Muscle layer of colon (tissue), 2 donors: ENCODE measurements around the gene SUSD2.

Source experiments
- H3K27ac ChIP-seq: one replicate; pipeline ENCODE4 v1.7.0; 2013; ENCODE audit warnings: low read depth, mild to moderate bottlenecking, low read length, moderate library complexity
- H3K27me3 ChIP-seq, 2 donors: one replicate each; pipeline ENCODE4 v1.7.0; 2013; ENCODE audit warnings: low read length in 2 of 2, mild to moderate bottlenecking in 2 of 2; ENCODE audit not compliant: insufficient read depth in 2 of 2, control insufficient read depth in 1 of 2
- H3K36me3 ChIP-seq: one replicate; pipeline ENCODE4 v1.7.0; 2013; ENCODE audit warnings: mild to moderate bottlenecking, low read length; ENCODE audit not compliant: insufficient read depth
- H3K4me1 ChIP-seq: one replicate; pipeline ENCODE4 v1.7.0; 2013; ENCODE audit warnings: mild to moderate bottlenecking, low read length; ENCODE audit not compliant: insufficient read depth
- H3K4me3 ChIP-seq, 2 donors: one replicate each; pipeline ENCODE4 v1.7.0; 2013; ENCODE audit warnings: low read length in 2 of 2, low read depth in 1 of 2, mild to moderate bottlenecking in 1 of 2, moderate library complexity in 1 of 2
- H3K9ac ChIP-seq: one replicate; pipeline ENCODE4 v1.7.0; 2013; ENCODE audit warnings: low read length
- H3K9me3 ChIP-seq: one replicate; pipeline ENCODE4 v1.7.0; 2013; ENCODE audit warnings: mild to moderate bottlenecking, low read length
- donor health status: abdominal sarcoma.
- donor health status: Adenocarcinoma of cecum.

Gene SUSD2

GRCh38 chr22:24155627-24156140 is 25.6 kb upstream of the SUSD2 start:
- H3K9me3 ChIP-seq: no peaks in the 10 kb centered on the region
- peaks cover 51% of the 10 kb centered on the region for H3K4me1 ChIP-seq
- no peaks in the 10 kb centered on the region for H3K27me3 ChIP-seq
- H3K4me3 ChIP-seq: peak overlapping the region; percentile 84 to 88
- peak overlapping the region; percentile 89 for H3K27ac ChIP-seq
- no peak overlapping the region for H3K9ac ChIP-seq
- H3K36me3 ChIP-seq: no peaks in the 10 kb centered on the region

DNA sequence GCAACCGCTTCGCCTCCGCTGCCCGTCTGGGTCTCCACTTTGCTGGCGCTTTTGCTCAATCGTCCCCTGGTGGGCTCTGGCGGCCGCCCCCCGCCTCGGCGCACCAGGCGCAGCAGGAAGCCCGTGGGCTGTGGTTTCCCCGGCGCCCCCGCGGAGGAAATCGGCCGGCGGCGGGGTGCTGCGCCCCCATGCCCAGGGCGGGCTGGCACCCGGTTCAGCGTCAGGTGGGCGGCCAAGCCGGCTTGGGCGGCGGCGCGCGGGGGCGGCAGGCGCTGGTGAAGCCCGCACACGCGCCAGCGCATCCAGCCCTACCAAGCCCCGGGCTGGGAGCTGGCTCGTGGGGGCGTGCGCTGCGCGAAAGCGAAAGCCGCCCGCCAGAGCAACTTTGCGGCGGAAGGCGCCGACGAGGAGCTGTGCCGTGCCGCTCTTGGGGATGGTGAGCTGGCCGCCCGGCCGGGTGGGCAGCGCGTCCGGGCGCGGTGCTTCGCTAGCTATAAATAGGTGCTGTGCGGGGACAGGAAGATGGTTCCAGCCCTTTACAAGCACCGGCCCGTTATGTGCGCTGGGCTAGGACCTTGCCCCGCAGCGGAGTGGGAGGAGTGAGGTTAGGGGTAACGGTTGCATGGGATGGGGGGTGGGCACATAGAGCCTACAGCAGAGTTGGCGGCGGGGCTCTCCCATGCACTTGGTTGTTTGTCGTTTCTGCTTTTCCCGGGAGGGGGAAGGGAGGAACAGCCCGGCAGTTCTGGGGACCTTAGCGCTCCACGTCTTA is 25.0 kb upstream of the SUSD2 start:
- peaks cover 57% of the 10 kb centered on the region for H3K4me1 ChIP-seq
- peak overlapping the region; percentile 14 for H3K9ac ChIP-seq
- peak overlapping the region; percentile 89 for H3K27ac ChIP-seq

GRCh38 chr22:24156913-24157821 is 24.1 kb upstream of the SUSD2 start:
- H3K36me3 ChIP-seq: peaks cover 1% of the 10 kb centered on the region
- peaks cover 66% of the 10 kb centered on the region for H3K4me1 ChIP-seq
- peak overlapping the region; percentile 89 for H3K27ac ChIP-seq
- H3K27me3 ChIP-seq: no peaks in the 10 kb centered on the region
- peak overlapping the region; percentile 14 for H3K9ac ChIP-seq
- no peaks in the 10 kb centered on the region for H3K9me3 ChIP-seq
- peak overlapping the region; percentile 84 to 88 for H3K4me3 ChIP-seq

More for the DNA sequence above, 25.0 kb upstream of the SUSD2 start:
- H3K9me3 ChIP-seq: no peaks in the 10 kb centered on the region
- H3K4me3 ChIP-seq: peak overlapping the region; percentile 84 to 88
- no peaks in the 10 kb centered on the region for H3K36me3 ChIP-seq
- H3K27me3 ChIP-seq: no peaks in the 10 kb centered on the region

GRCh38 chr22:24157822-24158135 is 23.5 kb upstream of the SUSD2 start:
- Histone ChIP-seq H3K36me3 (peaks cover 4% of the 10 kb centered on the region), H3K4me3 (peak overlapping the region; percentile 84 to 88), H3K9me3 (no peaks in the 10 kb centered on the region), H3K4me1 (peaks cover 72% of the 10 kb centered on the region), H3K27me3 (no peaks in the 10 kb centered on the region), H3K27ac (peak overlapping the region; percentile 89), H3K9ac (no peak overlapping the region)

- no peak overlapping the region for H3K27ac ChIP-seq
- no peaks in the 10 kb centered on the region for H3K9me3 ChIP-seq
- H3K4me1 ChIP-seq: peaks cover 81% of the 10 kb centered on the region
- H3K36me3 ChIP-seq: peaks cover 8% of the 10 kb centered on the region
- H3K27me3 ChIP-seq: no peaks in the 10 kb centered on the region
- H3K9ac ChIP-seq: no peak overlapping the region
- H3K4me3 ChIP-seq: no peak overlapping the region
Observed at GRCh38 chr22:24159650-24160049, 21.6 kb upstream of the SUSD2 start.

DNA sequence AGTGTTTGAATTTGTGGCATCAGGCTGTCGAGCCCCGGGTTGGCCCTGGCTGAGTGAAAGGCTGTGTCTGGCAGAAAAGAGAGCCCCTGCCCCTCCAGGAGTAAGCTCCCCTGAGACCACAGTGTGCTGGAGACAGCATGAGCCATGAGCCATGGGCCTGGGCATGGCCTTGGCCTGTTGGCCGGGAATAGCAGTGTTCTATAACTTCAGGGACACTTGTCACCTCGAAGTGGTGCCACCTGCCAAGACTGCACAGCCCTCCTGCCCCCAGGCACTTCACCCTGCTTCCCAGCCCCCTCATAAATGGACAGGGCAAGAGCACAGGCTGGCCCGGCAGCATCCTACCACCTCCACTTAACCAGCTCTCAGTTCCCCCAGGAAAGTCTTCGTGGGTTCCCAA is 20.7 kb upstream of the SUSD2 start:
- Histone ChIP-seq H3K9me3 (no peaks in the 10 kb centered on the region), H3K4me1 (peaks cover 76% of the 10 kb centered on the region), H3K27ac (no peak overlapping the region), H3K36me3 (peaks cover 17% of the 10 kb centered on the region), H3K9ac (no peak overlapping the region), H3K27me3 (no peaks in the 10 kb centered on the region), H3K4me3 (no peak overlapping the region)

DNA sequence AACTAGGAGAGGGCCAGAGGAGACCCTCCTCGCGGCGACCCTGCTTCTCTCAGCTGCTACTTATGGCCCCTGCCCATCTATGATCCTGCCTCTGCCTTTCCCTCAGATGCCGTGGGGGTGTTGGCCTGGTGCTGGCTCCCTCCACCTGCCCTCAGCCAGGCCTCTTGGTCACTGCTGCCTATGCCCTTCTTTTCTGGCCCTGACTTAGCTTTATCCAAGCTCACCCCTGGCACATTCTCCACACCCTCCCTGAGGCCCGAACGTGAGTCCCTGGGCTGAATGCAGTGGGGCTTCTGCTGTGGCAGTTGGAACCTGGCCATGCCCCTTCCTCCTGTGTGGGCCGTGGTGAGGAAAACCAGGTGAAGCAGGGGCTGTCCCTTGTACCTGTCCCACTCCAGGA is 19.8 kb upstream of the SUSD2 start:
- peak overlapping the region; percentile 41 for H3K27ac ChIP-seq
- H3K4me1 ChIP-seq: peaks cover 76% of the 10 kb centered on the region
- H3K36me3 ChIP-seq: peaks cover 26% of the 10 kb centered on the region
- no peaks in the 10 kb centered on the region for H3K27me3 ChIP-seq
- H3K9ac ChIP-seq: no peak overlapping the region
- H3K4me3 ChIP-seq: no peak overlapping the region
- no peaks in the 10 kb centered on the region for H3K9me3 ChIP-seq

- no peaks in the 10 kb centered on the region for H3K27me3 ChIP-seq
- H3K4me3 ChIP-seq: no peak overlapping the region
- no peak overlapping the region for H3K9ac ChIP-seq
- no peaks in the 10 kb centered on the region for H3K9me3 ChIP-seq
- peaks cover 73% of the 10 kb centered on the region for H3K4me1 ChIP-seq
- H3K27ac ChIP-seq: peak overlapping the region; percentile 41
- H3K36me3 ChIP-seq: peaks cover 29% of the 10 kb centered on the region
Observed at GRCh38 chr22:24161909-24162308, 19.4 kb upstream of the SUSD2 start.

- Histone ChIP-seq H3K9ac (peak overlapping the region; percentile 12), H3K27me3 (no peaks in the 10 kb centered on the region), H3K27ac (peak overlapping the region; percentile 41), H3K9me3 (no peaks in the 10 kb centered on the region), H3K36me3 (peaks cover 33% of the 10 kb centered on the region), H3K4me1 (peaks cover 68% of the 10 kb centered on the region), H3K4me3 (no peak overlapping the region)
Observed at GRCh38 chr22:24162436-24162835, 18.9 kb upstream of the SUSD2 start.

- Histone ChIP-seq H3K4me3 (no peak overlapping the region), H3K4me1 (peaks cover 49% of the 10 kb centered on the region), H3K9ac (no peak overlapping the region), H3K9me3 (no peaks in the 10 kb centered on the region), H3K27me3 (no peaks in the 10 kb centered on the region), H3K36me3 (peaks cover 46% of the 10 kb centered on the region), H3K27ac (peak overlapping the region; percentile 84)
Observed at GRCh38 chr22:24164243-24164642, 17.0 kb upstream of the SUSD2 start.

DNA sequence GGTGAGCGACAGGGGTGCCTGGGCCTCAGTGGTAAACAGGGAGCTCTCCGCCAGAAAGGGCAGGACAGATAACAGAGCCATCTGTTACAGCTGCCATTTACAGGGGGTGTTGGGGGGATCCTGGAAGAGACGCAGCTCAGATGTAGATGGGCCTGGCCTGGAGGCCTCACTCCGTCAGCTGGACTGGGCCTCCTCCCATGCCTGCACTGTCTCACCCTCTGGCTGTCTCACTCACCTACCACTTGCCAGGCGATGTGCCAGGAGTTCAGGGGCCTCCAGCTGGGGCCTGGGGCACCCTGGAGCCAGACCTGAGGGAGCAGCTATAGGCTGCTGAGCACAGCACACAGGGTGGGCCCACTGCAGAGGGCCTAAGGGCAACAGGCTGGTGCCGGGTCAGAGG is 16.3 kb upstream of the SUSD2 start:
- H3K4me1 ChIP-seq: peaks cover 42% of the 10 kb centered on the region

More for the DNA sequence above, 16.3 kb upstream of the SUSD2 start:
- no peak overlapping the region for H3K9ac ChIP-seq
- H3K4me3 ChIP-seq: no peak overlapping the region
- no peaks in the 10 kb centered on the region for H3K9me3 ChIP-seq
- peak overlapping the region; percentile 84 for H3K27ac ChIP-seq
- H3K36me3 ChIP-seq: peaks cover 49% of the 10 kb centered on the region
- no peaks in the 10 kb centered on the region for H3K27me3 ChIP-seq
